Mononuclear cell (primary cell): Measurements from ENCODE around the gene JUP. TPM values are rescaled to one million over a fixed set of nuclear protein-coding genes. Genes with fewer than 3 reads are reported as not detected.

ENCODE experiments used
- H3K27me3 ChIP-seq: 2 replicates; pipeline ENCODE4 v1.6.0; 2011; ENCODE audit warnings: low read length, control low read depth; ENCODE audit not compliant: insufficient read depth
- H3K4me1 ChIP-seq: 2 replicates; pipeline ENCODE4 v1.5.1; 2011; ENCODE audit warnings: mild to moderate bottlenecking, low read length, control low read depth; ENCODE audit not compliant: insufficient read depth
- H3K4me3 ChIP-seq: 2 replicates; pipeline ENCODE4 v1.5.1; 2011; ENCODE audit warnings: mild to moderate bottlenecking, low read length, moderate library complexity
- H3K9me3 ChIP-seq: 2 replicates; pipeline ENCODE4 v1.5.1; 2011; ENCODE audit warnings: low read depth, mild to moderate bottlenecking, control low read depth, low read length
- total RNA-seq: library from RNA; depleted of rRNA; stranded (reverse); fragments of >200 nt; gene quantifications from one replicate; pipeline ENCODE4 v1.2.3, GENCODE V29; 2012

Gene JUP
- total RNA-seq, 1 donor: 40.5 TPM

DNA sequence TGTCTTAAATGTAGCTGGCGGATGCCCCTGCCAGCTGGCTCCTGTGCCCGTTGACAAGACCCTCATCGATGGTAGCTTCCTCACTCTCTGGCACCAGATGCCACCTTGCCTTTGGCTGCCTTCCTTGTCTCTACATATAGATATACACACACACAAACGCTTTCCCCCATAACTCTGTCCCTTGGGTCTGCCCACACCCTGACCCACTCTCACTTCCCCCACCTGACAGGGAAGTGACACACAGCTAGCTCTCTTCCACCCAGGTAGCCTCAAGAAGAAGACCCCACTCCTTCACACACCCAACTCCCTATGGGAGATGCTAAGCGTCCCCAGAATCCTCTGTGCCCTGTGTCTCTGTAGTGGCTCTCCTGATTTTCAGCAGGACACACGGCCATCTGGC is 25.6 kb downstream of the JUP start:
- Histone ChIP-seq H3K4me3 (no peak overlapping the region), H3K4me1 (no peaks in the 10 kb centered on the region), H3K27me3 (no peaks in the 10 kb centered on the region), H3K9me3 (no peaks in the 10 kb centered on the region)

DNA sequence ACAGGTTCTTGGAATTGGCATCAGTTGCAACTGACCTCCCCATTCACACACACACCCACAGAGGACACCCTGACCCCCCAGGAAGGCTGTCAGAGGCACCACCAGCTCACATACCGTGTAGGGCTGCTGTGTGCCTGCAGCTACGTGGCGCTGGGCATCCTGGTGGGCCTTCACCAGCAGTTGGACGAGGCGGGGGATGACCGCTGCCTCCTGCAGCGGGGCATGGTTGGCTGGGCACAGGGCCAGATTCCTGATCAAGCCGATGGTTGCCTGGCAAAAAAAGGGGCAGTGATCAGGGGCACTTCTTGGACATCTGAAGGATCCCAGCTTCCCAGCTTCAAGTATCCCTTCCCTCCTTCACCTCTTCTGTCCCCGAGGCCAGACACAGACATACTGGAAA is 27.9 kb downstream of the JUP start:
- no peaks in the 10 kb centered on the region for H3K9me3 ChIP-seq
- no peaks in the 10 kb centered on the region for H3K27me3 ChIP-seq
- no peak overlapping the region for H3K4me3 ChIP-seq
- no peaks in the 10 kb centered on the region for H3K4me1 ChIP-seq

DNA sequence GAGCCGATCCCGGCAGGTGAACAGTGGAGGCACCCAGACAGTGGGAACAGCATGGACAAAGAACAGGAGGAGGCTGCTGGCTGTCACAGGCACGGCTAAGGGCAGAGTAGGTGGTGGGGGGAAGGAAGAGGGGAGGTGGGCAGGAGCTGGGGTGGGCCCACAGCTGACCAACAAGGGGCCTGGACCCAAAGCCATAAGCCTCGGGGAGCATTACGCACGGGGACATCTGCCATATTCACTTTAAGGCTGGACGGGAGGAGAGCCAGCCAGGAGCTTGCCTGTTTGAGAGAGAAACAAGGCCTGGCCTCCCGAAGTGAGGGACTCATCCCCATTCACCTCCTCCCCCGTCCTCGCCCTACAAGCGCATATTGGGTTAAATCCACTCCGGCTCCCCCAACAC is 32.4 kb downstream of the JUP start:
- no peaks in the 10 kb centered on the region for H3K9me3 ChIP-seq
- no peaks in the 10 kb centered on the region for H3K27me3 ChIP-seq
- H3K4me1 ChIP-seq: no peaks in the 10 kb centered on the region
- no peak overlapping the region for H3K4me3 ChIP-seq

DNA sequence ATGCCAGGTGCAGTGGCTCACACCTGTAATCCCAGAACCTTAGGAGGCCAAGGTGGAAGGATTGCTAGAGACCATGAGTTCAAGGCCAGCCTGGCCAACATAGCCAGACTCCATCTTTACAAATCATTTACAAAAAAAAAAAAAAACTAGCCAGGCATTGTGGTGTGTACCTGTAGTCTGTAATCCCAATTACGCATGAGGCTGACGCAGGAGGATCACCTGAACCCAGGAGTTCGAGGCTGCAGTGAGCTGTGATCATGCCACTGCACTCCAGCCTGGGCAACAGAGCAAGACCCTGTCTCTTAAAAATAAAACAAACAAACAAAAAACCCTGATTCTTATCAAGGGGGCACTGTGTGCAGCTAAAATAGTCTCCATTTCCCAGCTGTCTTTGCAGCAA is 35.2 kb downstream of the JUP start:
- no peaks in the 10 kb centered on the region for H3K4me1 ChIP-seq
- no peak overlapping the region for H3K4me3 ChIP-seq
- H3K27me3 ChIP-seq: no peaks in the 10 kb centered on the region
- no peaks in the 10 kb centered on the region for H3K9me3 ChIP-seq

DNA sequence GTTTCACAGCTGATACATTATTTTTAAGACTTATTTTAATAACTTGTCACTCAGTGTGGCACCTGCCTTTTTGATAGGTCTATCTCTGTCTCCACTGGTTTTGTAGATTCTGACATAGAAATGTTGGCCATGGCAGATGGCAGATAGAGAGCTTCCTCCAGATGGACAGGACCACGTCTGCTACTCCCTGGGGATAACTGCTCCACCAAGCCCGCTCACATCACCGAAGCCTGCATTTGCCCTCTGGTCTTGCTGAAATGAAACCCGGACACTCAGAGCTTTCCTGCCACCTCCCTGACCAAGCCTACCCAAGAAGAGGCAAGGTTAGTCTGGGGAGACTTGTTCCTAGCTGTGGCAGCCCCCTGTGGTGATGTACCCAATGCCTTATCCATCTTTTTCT is 35.6 kb downstream of the JUP start:
- no peaks in the 10 kb centered on the region for H3K27me3 ChIP-seq
- H3K9me3 ChIP-seq: no peaks in the 10 kb centered on the region
- H3K4me1 ChIP-seq: no peaks in the 10 kb centered on the region
- H3K4me3 ChIP-seq: no peak overlapping the region

DNA sequence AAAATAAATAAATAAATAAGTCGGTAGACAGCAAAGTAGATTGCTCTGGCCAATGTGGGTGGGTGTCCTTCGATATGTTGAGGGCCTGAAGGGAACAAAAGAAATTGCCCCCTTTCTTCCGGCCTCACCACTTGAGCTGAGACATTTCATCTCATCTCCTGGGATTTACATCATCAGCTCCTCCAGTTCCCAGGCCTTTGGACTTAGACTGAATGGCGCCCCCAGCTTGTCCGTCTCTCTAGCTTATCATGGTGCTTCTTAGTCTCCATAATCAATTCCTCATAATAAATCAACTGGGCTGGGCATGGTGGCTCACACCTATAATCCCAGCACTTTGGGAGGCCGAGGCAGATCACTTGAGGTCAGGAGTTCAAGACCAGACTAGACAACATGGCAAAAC is 38.2 kb downstream of the JUP start:
- H3K4me1 ChIP-seq: no peaks in the 10 kb centered on the region

DNA sequence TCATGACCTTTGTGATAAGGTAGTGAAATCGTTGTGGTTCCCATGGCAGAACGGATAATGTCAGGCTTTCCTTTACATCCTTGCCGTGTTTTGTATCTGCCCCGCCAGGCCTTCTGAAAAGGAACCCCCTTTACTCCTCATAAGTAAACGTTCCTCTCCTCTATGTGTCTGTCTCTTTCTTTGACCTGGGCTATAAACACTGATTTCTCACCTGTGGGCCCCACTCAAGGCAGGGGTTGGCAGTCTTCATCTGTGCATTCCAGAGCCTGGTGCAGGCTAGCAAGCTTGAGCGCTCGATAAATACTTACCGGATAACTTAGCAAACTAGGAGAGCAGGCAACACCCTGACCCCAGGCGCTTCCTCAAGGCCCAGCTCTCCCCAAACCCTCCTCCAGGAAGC is 44.8 kb downstream of the JUP start:
- Histone ChIP-seq H3K9me3 (no peaks in the 10 kb centered on the region), H3K27me3 (peaks cover 10% of the 10 kb centered on the region), H3K4me1 (no peaks in the 10 kb centered on the region), H3K4me3 (no peak overlapping the region)

More for the DNA sequence above, 38.2 kb downstream of the JUP start:
- H3K4me3 ChIP-seq: no peak overlapping the region
- H3K9me3 ChIP-seq: no peaks in the 10 kb centered on the region
- H3K27me3 ChIP-seq: no peaks in the 10 kb centered on the region

DNA sequence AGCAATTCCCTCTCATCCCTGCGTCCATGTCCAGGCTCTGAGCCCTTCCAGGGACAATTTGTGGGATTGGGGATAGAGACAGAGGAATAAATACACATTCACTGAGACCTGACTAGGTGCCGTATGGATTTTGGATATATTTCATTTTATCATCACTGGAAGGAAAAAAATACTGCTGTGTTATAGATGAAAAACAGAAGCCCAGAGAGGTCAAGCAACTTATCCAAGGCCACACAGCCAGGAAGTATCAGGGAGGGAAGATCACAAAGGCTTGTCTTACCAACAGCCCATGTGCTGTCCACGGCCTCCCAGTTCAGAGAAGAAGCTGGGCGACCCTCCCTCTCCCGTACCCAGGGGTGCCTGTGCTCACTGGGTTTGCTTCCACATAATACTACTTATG is 46.0 kb downstream of the JUP start:
- H3K27me3 ChIP-seq: peaks cover 20% of the 10 kb centered on the region
- H3K4me3 ChIP-seq: no peak overlapping the region
- H3K9me3 ChIP-seq: no peaks in the 10 kb centered on the region
- no peaks in the 10 kb centered on the region for H3K4me1 ChIP-seq

DNA sequence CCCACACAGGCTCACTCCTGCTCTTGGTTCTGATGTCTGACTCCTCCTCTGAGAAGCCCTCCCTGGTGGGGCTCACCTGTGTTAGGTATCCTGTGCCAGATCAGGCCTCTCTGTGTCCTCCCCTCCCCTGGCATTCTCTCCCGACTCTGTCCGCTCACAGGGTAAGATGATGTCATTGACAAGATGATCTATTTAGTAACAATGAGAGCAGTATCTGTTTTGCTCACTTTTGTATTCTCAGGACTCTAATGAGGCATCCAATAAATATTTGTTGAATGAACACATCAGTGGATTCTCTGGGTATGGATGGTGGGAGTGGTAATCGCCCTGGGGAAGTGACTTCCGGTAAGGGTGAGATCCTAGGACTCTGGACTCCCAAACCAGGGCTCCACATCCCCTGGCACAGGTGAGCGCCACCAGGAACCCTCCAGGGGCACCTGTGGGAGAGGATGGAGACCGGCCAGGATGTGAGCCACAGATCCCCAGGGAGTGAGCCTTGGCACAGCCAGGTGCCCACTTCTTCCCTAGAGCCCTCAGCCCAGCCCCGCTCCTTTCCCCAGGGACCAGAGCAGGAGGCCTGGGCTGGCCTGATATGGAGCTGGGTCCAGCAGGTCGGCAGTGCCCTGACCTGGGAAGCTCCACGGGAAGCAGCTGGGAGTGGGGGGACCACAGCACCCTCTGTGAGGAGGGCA is 46.7 kb downstream of the JUP start:
- Histone ChIP-seq H3K27me3 (peaks cover 22% of the 10 kb centered on the region), H3K4me3 (no peak overlapping the region), H3K9me3 (no peaks in the 10 kb centered on the region), H3K4me1 (peaks cover under 1% of the 10 kb centered on the region)

DNA sequence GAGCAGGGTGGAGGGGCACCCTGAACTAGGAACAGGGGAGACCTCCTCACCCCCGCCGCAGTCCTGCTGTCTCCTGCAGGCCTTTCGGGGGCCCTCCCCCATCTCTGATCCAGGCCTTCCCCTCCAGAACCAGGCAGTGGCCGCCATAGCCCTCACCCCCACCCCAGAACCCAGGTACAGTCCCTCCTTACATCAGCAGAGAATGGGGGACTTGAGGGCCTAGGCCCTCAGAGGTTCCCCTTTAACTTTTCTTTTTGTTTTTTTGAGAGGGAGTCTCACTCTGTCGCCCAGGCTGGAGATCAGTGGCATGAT is 47.8 kb downstream of the JUP start:
- Histone ChIP-seq H3K4me1 (peaks cover 10% of the 10 kb centered on the region), H3K27me3 (peaks cover 32% of the 10 kb centered on the region), H3K4me3 (no peak overlapping the region), H3K9me3 (no peaks in the 10 kb centered on the region)

DNA sequence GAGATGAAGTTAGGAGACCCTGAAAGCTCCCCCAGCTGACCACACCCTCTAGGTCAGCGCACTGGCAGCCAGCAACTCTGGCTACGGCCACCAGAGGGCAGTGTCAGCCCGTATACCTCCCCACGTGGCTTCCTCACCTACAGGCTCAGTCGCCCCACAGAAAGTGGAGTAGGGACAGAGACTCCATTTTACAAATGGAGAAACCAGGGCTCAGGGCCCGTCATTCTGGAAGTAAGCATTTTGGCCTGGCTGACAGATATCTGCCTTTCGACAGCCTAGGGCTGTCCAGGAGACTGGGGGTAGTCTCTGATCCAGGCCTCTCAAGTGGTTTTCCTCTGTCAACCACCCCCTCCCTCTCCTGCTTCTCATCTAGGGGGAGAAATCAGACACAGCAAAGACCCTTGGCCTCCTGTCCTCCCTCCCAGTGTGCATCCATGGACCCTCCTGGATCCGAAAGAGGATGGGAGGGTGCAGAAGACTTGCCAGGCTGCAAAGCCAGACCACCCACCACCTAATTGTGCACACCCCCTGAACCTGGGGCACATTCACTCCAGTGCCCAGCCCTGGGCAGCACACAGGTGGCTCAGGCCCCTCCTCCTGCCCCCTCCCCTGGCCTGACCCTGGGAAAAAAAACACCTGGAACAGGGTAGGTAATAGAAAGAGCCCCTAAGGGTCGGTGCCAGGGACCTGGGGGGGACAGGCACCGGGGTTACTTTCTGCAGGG is 48.3 kb downstream of the JUP start:
- peaks cover 10% of the 10 kb centered on the region for H3K4me1 ChIP-seq
- no peaks in the 10 kb centered on the region for H3K9me3 ChIP-seq
- peaks cover 34% of the 10 kb centered on the region for H3K27me3 ChIP-seq
- no peak overlapping the region for H3K4me3 ChIP-seq

DNA sequence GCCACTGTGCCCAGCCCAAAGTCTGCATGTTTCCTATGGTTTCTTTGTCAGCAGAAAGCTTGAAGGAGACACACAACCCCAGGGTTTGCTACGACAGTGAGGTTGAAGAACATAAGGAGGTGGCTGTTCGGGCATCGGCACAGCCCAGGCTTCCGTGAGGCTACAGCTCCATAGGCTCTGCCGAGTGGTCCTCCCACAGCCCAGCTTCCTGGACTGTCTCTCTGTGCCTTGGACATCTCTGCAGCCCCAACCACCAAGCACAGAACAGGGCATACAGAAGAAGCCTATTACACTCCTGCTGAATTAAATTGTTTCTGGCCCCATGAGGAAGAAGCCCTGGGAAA is 48.9 kb downstream of the JUP start:
- Histone ChIP-seq H3K4me1 (peaks cover 10% of the 10 kb centered on the region), H3K9me3 (no peaks in the 10 kb centered on the region), H3K4me3 (no peak overlapping the region), H3K27me3 (peaks cover 38% of the 10 kb centered on the region)

DNA sequence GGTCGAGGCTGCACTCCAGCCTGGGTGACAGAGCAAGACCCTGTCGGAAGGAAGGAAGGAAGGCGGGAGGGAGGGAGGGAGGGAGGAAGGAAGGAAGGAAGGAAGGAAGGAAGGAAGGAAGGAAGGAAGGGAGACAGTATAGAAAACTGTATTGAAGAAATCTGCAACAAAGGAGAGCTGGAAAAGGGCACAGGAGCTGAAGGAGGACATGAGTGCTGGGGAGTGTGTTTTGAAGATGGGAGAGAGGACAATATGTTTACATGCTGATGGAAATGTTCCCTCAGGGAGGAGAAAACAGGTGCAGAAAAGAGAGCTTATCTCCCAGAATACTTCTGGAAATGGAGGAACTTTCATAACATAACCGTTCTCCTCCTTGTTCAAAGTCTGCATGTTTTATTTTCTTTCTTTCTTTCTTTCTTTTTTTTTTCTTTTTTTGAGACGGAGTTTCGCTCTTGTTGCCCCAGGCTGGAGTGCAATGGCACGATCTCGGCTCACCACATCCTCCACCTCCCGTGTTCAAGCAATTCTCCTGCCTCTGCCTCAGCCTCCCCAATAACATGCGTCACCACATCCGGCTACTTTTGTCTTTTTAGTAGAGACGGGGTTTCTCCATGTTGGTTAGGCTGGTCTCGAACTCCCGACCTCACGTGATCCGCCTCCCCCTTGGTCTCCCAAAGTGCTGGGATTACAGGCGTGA is 49.4 kb downstream of the JUP start:
- H3K4me1 ChIP-seq: peaks cover 10% of the 10 kb centered on the region
- H3K4me3 ChIP-seq: no peak overlapping the region
- no peaks in the 10 kb centered on the region for H3K9me3 ChIP-seq
- H3K27me3 ChIP-seq: peaks cover 43% of the 10 kb centered on the region

DNA sequence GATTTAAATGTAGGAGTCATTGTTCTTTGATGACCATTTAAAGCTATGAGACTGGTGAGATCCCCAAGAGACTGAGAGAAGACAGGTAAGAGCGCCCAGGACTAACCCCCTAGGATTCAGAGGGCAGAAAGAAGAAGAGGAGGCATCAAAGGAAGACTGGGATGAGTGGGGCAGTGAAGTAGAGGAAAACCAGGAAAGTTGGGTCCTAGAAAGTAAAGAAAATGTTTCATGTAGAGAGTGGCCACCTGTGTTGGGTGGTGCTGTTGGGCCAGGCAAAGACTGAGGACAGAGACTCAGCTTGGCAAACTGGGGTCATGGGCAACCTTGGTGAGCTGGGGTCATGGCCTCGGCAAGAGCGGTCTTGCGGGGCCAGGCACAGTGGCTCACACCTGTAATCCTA is 50.8 kb downstream of the JUP start:
- peaks cover 50% of the 10 kb centered on the region for H3K27me3 ChIP-seq
- no peaks in the 10 kb centered on the region for H3K9me3 ChIP-seq
- no peak overlapping the region for H3K4me3 ChIP-seq
- peaks cover 10% of the 10 kb centered on the region for H3K4me1 ChIP-seq

DNA sequence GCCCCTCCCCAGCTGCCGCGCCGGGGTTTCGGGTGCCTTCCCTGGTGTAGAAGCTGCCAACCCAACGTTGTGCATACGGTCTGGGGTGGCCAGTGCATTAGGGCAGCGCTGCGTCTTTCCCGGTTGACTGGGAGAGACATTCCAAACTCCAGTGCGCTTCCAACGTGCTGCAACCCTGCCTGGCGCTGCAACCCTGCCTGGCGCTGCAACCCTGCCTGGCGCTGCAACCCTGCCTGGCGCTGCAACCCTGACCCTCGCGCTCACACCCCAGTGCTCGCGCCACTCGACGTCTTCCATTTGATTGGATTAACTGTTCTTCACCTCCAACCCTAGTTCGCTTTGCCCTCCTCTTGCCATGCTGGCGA is 51.6 kb downstream of the JUP start:
- Histone ChIP-seq H3K27me3 (peaks cover 50% of the 10 kb centered on the region), H3K9me3 (no peaks in the 10 kb centered on the region), H3K4me3 (no peak overlapping the region), H3K4me1 (peaks cover 10% of the 10 kb centered on the region)
